Gastrocnemius medialis (tissue), 4 donors: ENCODE measurements around the gene STOX2.

Experiments used
- CTCF ChIP-seq, 5 experiments: fragments of 450-650 bp in 3 of 5; fragments of 200-600 bp in 2 of 5; sonication (generic) in 2 of 5; IDR thresholded peaks in 4 of 5; conservative IDR thresholded peaks in 1 of 5; 1 replicate in 4 of 5; 2 replicates in 1 of 5; pipeline ENCODE4 v1.5.1; 2016 to 2019; ENCODE audit warnings: antibody characterized with exemption in 5 of 5, mild to moderate bottlenecking in 3 of 5, moderate library complexity in 3 of 5
- POLR2A ChIP-seq, 2 donors: fragments of 450-650 bp; IDR thresholded peaks; one replicate each; pipeline ENCODE4 v1.6.1; 2017; ENCODE audit warnings: antibody characterized with exemption in 2 of 2, mild to moderate bottlenecking in 2 of 2, moderate library complexity in 2 of 2

- no peak for TF ChIP-seq CTCF (IDR thresholded peaks at IDR 0.05 in 4 of 5, conservative IDR thresholded peaks at IDR 0.05 in 1 of 5)
- no peak for TF ChIP-seq POLR2A (IDR thresholded peaks at IDR 0.05)
Observed at GRCh38 chr4:183907871-183908683, 3.0 kb downstream of the STOX2 start.
